RWPE1 (cell line): ENCODE results near the gene ANGEL1.

Source experiments
- CTCF ChIA-PET: fragments of 350-600 bp; sonication (Branson Sonifier 250); formaldehyde crosslinking; extraction: SDS; loops from one replicate; lab custom pipeline; 2021; lab: Yijun Ruan, JAX
- POLR2A ChIA-PET: fragments of 400-600 bp; formaldehyde crosslinking; extraction: SDS; loops from one replicate; lab custom pipeline; 2020; ENCODE audit warnings: antibody characterized with exemption; ENCODE audit not compliant: low non-redundant PET; lab: Yijun Ruan, JAX
- DNase-seq: peaks from one replicate; pipeline ENCODE4 v3.0.0; 2012; ENCODE audit warnings: low spot score
- H3K27ac ChIP-seq: fragments of 450-650 bp; 2 replicates; pipeline ENCODE4 v1.5.1; 2017
- CTCF ChIP-seq: fragments of 450-650 bp; conservative IDR thresholded peaks from 2 replicates; pipeline ENCODE4 v1.5.1; 2017; ENCODE audit warnings: low read depth, mild to moderate bottlenecking

The ANGEL1 gene

GRCh38 chr14:76773956-76774820 is 38.5 kb downstream of the ANGEL1 start:
- no peak for TF ChIP-seq CTCF
- H3K27ac ChIP-seq, result peak overlapping the region; percentile 10; the same call in 1 of the 2 replicates
- ChIA-PET CTCF (interaction anchor here (1.0 kb wide), 1 partner anchor 11 kb away, joined by 3 read pairs; no protein-coding TSS in a partner anchor), POLR2A (no interaction called here)
- DNase-seq, result no peak

GRCh38 chr14:76773188-76773885 is 39.3 kb downstream of the ANGEL1 start:
- ChIA-PET CTCF (interaction anchor here (0.6 kb wide), 1 partner anchor 61 kb away, joined by 4 read pairs; no protein-coding TSS in a partner anchor), POLR2A (no interaction called here)
- no peak for TF ChIP-seq CTCF
- peak overlapping the region; percentile 10; the same call in 1 of the 2 replicates for H3K27ac ChIP-seq
- peak; percentile 67 for DNase-seq

GRCh38 chr14:76772300-76773187 is 40.1 kb downstream of the ANGEL1 start:
- no peak for TF ChIP-seq CTCF
- peak overlapping the region; percentile 10; the same call in 1 of the 2 replicates for H3K27ac ChIP-seq
- ChIA-PET CTCF (interaction anchor here (0.5 to 0.6 kb wide), 2 partner anchors 16 to 61 kb away, joined by 3 to 4 read pairs; no protein-coding TSS in a partner anchor), POLR2A (no interaction called here)
- DNase-seq, result no peak

GRCh38 chr14:76771437-76771980 is 41.2 kb downstream of the ANGEL1 start:
- CTCF ChIA-PET, result interaction anchor here (0.5 kb wide), 1 partner anchor 15 kb away, joined by 3 read pairs; no protein-coding TSS in a partner anchor
- POLR2A ChIA-PET, result no interaction called here
- no peak for TF ChIP-seq CTCF
- H3K27ac ChIP-seq, result no peak overlapping the region
- no peak for DNase-seq

- TF ChIP-seq CTCF, result no peak
- no peak overlapping the region for H3K27ac ChIP-seq
- POLR2A ChIA-PET, result no interaction called here
- no peak for DNase-seq
- CTCF ChIA-PET, result no interaction called here
Measured at GRCh38 chr14:76770521-76771436, 41.9 kb downstream of the ANGEL1 start.
